ENCODE results near the gene ATCAY. TPM values are rescaled to one million over a fixed set of nuclear protein-coding genes. Genes with fewer than 3 reads are reported as not detected.

ATCAY gene
- total and polyA plus RNA-seq, 2 of the 4 experiments (the other 2 are of a cell fraction): 0.31 to 0.36 TPM

GRCh38 chr19:3857449-3858003 is 23.0 kb upstream of the ATCAY start:
- Histone ChIP-seq H3K4me3 (ENCODE audit: insufficient read depth, low read depth, low read length) (no peak overlapping the region), H3K79me1 (ENCODE audit: low read depth in 1 of 2, low read length in 2 of 2) (no peaks in the 10 kb centered on the region), H3K4me1 (ENCODE audit: control insufficient read depth, insufficient read depth, low read length) (no peaks in the 10 kb centered on the region), H2BK5ac (ENCODE audit: low read depth, low read length, poor library complexity, severe bottlenecking) (no peak overlapping the region), H3K4ac (ENCODE audit: low read depth, low read length) (no peak overlapping the region), H3K14ac (replicated peaks; ENCODE audit: low read depth, low read length) (no peak overlapping the region), H2BK20ac (ENCODE audit: low read depth, low read length) (no peak overlapping the region), H3K27ac (ENCODE audit: insufficient read depth, low read length) (no peak overlapping the region), H2AK9ac (replicated peaks; ENCODE audit: low read depth, low read length, poor library complexity) (no peak overlapping the region), H4K20me1 (ENCODE audit: insufficient read depth, low read length) (no peaks in the 10 kb centered on the region; the same call in 1 of the 2 replicates), H4K91ac (ENCODE audit: insufficient read depth, low read depth, low read length) (no peak overlapping the region), H4K8ac (ENCODE audit: low read depth in 2 of 2, low read length in 2 of 2) (no peak overlapping the region), H3K9me3 (ENCODE audit: control insufficient read depth, insufficient read depth, low read length) (0 out of 2 replicates have a peak, but pooled peaks cover 2% of the 10 kb centered on the region), H2BK15ac (ENCODE audit: low read depth, low read length) (no peak overlapping the region), H2BK120ac (ENCODE audit: low read depth, low read length) (no peak overlapping the region), H4K5ac (ENCODE audit: low read depth, low read length) (no peak overlapping the region), H3K56ac (ENCODE audit: extremely low read depth, insufficient read depth, low read length) (no peak overlapping the region), H3K9me1 (ENCODE audit: insufficient read depth, low read length) (no peaks in the 10 kb centered on the region), H3K9ac (ENCODE audit: low read depth, low read length) (no peak overlapping the region), H2AFZ (replicated peaks; ENCODE audit: low read length, poor library complexity) (no peak overlapping the region), H3K36me3 (ENCODE audit: control insufficient read depth, insufficient read depth, low read length) (no peaks in the 10 kb centered on the region), H3K27me3 (ENCODE audit: control insufficient read depth, insufficient read depth, low read length) (peaks cover 33% of the 10 kb centered on the region), H3K4me2 (ENCODE audit: low read depth, low read length) (no peak overlapping the region), H2AK5ac (ENCODE audit: low read depth, low read length) (no peak overlapping the region), H3K23ac (ENCODE audit: low read depth, low read length) (no peak overlapping the region), H3K18ac (ENCODE audit: low read depth, low read length) (no peak overlapping the region)
- dilution Hi-C loops (cut with HindIII; ENCODE audit: low sequenced_read_pairs, unreplicated experiment): no loop called here
- ChIA-PET POLR2A (ENCODE audit: unreplicated experiment) (no interaction called here), CTCF (no interaction called here)
- BruUV-seq (replicated peaks): no TSS peak
- intact Hi-C loops (cut with micrococcal nuclease): no loop called here
- peak; percentile 75 for TF ChIP-seq RFX5 (IDR thresholded peaks at IDR 0.05; ENCODE audit: low read depth, low read length)
- no peak for TF ChIP-seq BHLHE40 (IDR thresholded peaks at IDR 0.05; ENCODE audit: low read depth, low read length)
- TF ChIP-seq POLR2A (IDR thresholded peaks at IDR 0.05; ENCODE audit: low read depth, low read length): no peak
- no peak for TF ChIP-seq RCOR1 (IDR thresholded peaks at IDR 0.05; ENCODE audit: insufficient replicate concordance, low read length)
- in situ Hi-C loops (cut with MboI; ENCODE audit: low sequenced_read_pairs): no loop called here
- WGBS, 2 experiments (ENCODE audit: extremely low coverage in 2 of 2, insufficient read length in 1 of 2): no CpG with 5 or more reads among the region's 12 CpGs
- no peak for DNase-seq
- ATAC-seq (ENCODE audit: low read depth): no peak
